ENCODE data around the gene POU6F2.

POU6F2 gene

DNA sequence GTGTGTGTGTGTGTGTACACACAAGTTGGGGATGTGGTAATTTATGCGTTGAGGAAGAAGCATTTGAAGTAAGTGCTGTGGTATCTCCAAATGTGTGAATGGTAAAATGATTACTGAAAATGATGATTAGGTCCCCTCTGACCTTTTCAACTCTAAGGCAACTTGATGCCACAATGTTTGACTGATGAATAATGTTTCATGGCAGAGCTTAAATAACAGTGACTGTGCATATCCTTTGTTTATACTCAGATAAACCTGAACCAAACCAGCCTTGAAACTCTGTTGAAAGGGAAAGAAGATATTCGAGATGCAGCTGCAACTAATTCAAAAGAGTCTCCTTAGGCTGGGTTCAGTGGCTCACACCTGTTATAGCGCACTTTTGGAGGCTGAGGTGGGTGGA lies 523.6 kb downstream of the POU6F2 start:
- no peak for DNase-seq (ENCODE audit: low read depth, low spot score)

DNA sequence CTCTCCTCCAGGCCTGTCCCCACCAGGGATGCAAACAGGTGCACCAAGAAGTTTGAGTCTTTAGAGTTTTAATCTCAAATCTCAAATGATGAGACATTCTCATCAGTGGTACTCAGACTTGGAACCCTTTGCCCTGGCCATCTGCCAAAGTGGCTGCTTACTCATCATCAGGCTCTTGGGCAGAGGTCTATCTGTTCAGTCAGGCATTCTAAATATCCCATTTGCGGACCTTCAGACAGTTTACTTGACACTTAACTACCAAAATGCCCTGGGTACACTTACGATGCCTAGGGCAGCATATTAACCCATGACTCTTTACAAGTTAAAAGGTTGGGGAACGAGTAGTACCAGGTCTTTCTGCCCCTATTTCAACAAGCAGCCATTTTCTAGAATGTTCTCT lies 527.3 kb downstream of the POU6F2 start:
- peak; percentile 4 for DNase-seq (ENCODE audit: low read depth, low spot score)

DNA sequence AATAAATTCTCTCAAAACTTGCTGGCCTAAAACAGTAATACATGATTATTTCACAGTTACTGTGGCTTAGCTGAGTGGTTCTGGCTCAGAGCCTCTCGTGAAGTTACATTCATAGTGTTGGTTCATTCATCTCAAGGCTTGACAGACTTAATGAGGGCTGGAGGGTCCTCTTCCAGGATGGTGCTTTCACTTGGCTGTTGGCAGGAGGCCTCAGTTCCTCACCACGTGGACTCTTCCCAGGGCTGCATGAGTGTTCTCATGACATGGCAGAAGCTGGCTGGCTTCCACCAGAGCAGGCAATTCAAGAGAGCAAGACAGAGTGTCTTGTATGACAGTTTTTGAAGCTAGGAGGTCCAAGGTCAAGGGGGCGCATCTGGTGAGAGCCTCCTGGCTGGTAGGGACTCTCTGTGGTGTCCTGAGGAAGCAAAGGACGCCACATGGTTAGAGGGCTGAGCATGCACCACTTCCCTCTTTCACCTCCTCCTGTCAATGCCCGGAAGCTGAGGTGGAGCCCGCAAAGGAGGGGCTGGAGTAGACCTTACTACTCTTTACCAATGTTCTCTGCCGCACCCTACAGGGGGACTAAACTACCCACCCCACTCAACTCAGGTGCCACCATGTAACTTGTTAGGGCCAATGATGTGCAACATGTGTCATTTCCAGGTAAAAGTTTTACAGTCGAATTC lies 530.3 kb downstream of the POU6F2 start:
- DNase-seq (ENCODE audit: low read depth, low spot score) = no peak

DNA sequence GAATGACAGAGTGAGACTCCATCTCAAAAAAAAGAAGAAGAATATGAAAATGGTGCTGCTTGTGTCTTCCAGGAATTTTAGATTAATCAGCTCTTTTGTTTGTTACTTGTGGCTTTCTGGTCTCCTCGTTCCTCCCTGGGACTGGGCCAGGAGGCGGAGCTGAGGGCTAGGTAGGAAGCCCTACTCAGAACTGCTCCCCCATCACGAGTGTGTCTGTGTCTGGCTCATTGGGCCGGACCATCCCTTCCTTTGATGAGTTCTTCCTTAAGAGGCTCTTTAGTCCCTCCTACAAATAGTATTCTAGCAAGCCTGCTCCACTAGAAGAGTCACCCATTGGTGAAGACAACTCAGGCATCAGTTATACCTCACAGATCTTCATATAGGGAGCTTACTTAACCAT lies 531.7 kb downstream of the POU6F2 start:
- DNase-seq (ENCODE audit: low read depth, low spot score) = no peak

DNA sequence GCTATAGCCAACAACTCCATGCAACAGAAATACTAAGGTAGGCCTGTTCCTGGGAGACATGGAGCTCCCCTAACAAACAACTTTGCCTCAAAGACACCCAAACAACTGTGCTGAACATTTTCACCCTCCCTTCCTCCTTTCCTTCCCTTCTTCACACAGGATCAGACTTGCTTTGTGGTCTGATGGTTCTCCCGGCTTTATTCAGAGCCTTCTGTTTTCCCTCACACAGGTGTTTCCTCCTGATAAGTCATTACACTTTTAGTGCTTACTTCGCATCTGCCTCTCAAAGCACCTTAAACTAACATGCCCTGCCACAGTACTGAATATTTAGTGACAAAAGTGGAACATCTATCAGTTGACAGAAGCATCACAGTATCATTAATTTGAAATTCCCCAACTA lies 532.2 kb downstream of the POU6F2 start:
- no peak for DNase-seq (ENCODE audit: low read depth, low spot score)

DNA sequence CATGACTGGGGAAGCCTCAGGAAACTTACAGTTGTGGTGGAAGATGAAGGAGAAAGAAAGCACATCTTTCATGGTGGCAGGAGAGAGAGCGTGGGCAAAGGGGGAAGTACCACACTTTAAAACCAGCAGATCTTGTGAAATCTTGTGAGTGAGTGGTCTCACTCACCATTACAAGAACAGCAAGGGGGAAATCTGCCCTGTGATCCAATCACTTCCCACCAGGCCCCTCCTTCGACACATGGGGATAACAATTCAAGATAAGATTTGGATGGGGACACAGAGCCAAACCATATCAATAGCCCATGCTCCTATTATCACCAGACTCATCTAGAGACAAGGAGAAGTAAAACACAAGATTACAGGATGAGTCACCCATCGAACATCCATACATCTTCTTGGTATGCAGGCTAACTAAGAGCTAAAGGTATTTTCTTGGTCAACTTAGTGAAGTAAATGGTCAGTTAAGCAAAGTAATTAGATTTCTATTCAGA lies 533.2 kb downstream of the POU6F2 start:
- no peak for DNase-seq (ENCODE audit: low read depth, low spot score)

DNA sequence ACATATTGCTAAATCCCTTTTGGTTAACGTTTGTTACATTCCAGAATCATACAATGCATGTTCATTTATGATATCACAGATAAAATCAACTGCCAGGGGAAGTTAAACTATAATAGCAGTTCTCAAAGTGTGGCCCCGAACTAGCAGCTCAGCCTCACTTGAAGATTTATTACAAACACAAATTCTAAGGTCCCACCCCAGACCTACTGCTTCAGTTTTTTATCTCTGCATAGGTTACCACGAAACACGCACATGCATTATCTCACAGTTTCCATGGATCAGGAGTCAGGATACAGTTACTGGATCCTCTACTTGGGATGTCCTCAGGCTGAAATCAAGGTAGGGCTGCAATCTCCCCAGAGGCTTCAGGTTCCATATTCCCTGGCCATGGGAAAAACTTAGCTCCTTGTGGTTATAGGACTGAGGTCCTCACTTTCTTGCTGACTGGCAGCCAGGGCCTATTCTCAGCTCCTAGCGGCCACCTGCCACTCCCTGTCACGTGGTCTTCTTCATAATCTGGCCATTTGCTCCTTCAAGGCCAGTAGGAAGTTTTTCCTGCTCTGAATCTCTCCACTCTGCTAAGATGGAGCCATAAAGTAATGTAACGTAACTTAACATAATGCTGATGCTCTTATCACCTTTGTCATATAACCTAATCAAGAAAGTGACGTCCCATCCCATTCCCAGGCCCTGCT lies 538.0 kb downstream of the POU6F2 start:
- DNase-seq (ENCODE audit: low read depth, low spot score) = no peak

DNA sequence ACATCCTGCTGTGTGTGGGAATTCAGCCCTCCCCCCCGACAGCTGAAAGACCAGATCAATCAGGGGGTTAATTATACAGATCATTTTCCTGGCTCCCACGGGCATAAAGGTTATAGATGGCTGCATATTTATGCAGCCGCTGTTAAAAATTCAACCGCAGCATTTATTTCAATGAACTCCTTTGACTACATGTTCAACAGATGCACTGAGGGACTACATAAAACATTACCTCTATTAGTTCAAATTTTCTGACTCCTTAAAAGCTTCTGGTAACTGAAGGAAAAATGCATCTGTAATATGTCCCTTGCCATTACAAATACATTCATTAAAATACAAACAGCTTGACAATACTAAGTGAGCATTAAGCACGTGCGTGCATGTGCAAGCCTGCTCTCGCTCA lies 538.8 kb downstream of the POU6F2 start:
- no peak for DNase-seq (ENCODE audit: low read depth, low spot score)

DNA sequence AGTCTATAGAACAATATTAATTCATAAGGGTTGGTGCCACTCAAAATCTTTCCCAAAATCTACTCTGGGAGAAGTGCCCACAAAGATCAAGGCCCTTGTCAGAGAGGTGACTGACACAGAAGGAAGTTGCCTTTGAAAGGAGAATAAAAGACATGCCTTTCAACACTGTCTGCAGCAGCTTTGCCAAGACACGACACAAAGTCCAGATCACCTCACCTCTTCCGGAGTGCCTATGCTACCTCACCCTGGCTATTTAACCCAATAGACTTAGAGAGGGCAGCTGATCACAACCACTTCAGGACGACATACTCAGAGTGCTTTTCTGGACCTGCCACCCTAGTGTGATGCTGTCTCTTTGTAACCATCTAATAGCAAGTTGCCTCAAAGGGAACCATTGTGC lies 539.5 kb downstream of the POU6F2 start:
- no peak for DNase-seq (ENCODE audit: low read depth, low spot score)
